Measurements from ENCODE around the gene HMGN2.
"Not testable (repeated sequence)": the region's sequence is repeated elsewhere in the genome, so short reads cannot be mapped to it uniquely, and the experiment has no call there.

HMGN2 gene

GRCh38 chr1:26476958-26477357 is 4.7 kb downstream of the HMGN2 start:
- DNase-seq = no peak

GRCh38 chr1:26477446-26478152 is 5.4 kb downstream of the HMGN2 start:
- no peak for DNase-seq

- DNase-seq = no peak
Measured at GRCh38 chr1:26478159-26478558, 5.9 kb downstream of the HMGN2 start.

- no peak for DNase-seq
Measured at GRCh38 chr1:26478988-26479387, 6.7 kb downstream of the HMGN2 start.

- no peak for DNase-seq
Measured at GRCh38 chr1:26482921-26483320, 10.7 kb downstream of the HMGN2 start.

- DNase-seq = no peak
Measured at GRCh38 chr1:26483980-26484379, 11.7 kb downstream of the HMGN2 start.

- DNase-seq = no peak
Measured at GRCh38 chr1:26490155-26490554, 17.9 kb downstream of the HMGN2 start.

- DNase-seq = no peak
Measured at GRCh38 chr1:26493267-26493666, 21.0 kb downstream of the HMGN2 start.

- no peak for DNase-seq
Measured at GRCh38 chr1:26493938-26494337, 21.7 kb downstream of the HMGN2 start.

- peak in 2 of 58 donors; percentile 2 to 14 for DNase-seq
Measured at GRCh38 chr1:26496861-26497260, 24.6 kb downstream of the HMGN2 start.

- DNase-seq = no peak
Measured at GRCh38 chr1:26498894-26499293, 26.7 kb downstream of the HMGN2 start.

- DNase-seq = peak in 57 of 58 donors; percentile 34 to 90 (median 81)
Measured at GRCh38 chr1:26500488-26501175, 28.4 kb downstream of the HMGN2 start.

- not testable (repeated sequence) for DNase-seq
Measured at GRCh38 chr1:26510711-26511110, 38.5 kb downstream of the HMGN2 start.

- not testable (repeated sequence) for DNase-seq
Measured at GRCh38 chr1:26515836-26516235, 43.6 kb downstream of the HMGN2 start.

GRCh38 chr1:26516987-26517765 is 44.9 kb downstream of the HMGN2 start:
- DNase-seq = no peak

GRCh38 chr1:26517766-26518049 is 45.5 kb downstream of the HMGN2 start:
- no peak for DNase-seq

- no peak for DNase-seq
Measured at GRCh38 chr1:26518355-26518754, 46.1 kb downstream of the HMGN2 start.

- DNase-seq = no peak
Measured at GRCh38 chr1:26520339-26520738, 48.1 kb downstream of the HMGN2 start.

- DNase-seq = no peak
Measured at GRCh38 chr1:26521669-26522030, 49.4 kb downstream of the HMGN2 start.

GRCh38 chr1:26522073-26522472 is 49.8 kb downstream of the HMGN2 start:
- no peak for DNase-seq

- no peak for DNase-seq
Measured at GRCh38 chr1:26524181-26524580, 51.9 kb downstream of the HMGN2 start.

Data from anterior cingulate cortex (tissue), 58 donors.